Measurements from ENCODE around the gene WDR33. TPM values are rescaled to one million over a fixed set of nuclear protein-coding genes. Genes with fewer than 3 reads are reported as not detected.
A peak's percentile ranks its signal among the peaks of the same experiment; 100 is the strongest.
"Not testable (repeated sequence)": the region's sequence is repeated elsewhere in the genome, so short reads cannot be mapped to it uniquely, and the experiment has no call there.

Gene WDR33
- 10 to 100 TPM; 70.8 to 80.5 TPM for total RNA-seq

DNA sequence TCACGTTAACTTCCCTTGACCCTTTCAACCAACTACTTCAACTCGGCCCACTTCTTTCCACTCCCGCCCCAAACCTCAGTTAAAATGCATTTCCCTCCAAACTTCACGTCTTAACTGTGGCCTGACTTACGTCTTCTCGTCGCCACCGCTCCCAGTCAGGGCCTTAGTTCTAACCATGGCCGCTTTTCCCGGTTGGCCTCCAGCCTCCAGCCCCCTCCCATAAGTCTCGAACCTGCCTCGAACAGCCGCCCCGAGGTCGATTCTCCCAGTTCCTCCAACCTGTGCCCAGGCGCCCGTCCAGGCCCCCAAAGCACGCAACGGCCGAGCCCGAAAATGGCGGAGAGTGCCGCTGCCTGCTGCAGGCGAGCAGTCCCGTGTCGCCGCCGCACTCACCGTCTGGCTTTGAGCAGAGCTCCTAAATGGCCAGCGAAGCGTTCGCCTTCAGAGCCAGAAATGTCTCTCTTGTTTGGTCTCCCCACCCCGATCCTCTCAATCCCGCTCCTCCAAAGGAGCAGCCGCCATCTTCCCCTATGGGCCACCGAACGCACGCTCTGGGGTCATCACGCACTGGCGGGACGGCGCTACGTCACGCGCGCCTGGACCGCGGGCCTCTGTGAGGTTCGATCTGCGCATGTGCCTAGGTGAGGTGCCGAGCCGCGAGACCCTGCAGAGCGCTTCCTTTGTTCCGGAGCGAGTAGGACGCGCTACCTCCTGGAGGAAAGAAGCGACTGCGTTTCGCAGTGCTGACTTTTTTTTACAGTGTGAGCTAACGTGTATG is at the start of gene WDR33:
Gene WDR33 (minus strand): TSS at position 553 of the 778 bp plus-strand sequence. CDS start 40,190 bp downstream, outside the sequence.
- peak within 1 kb of the TSS; percentile 99 to 100 for H3K27ac Mint-ChIP-seq
- no peaks in the 10 kb centered on the region for H3K9me3 Mint-ChIP-seq
- ATAC-seq: peak; percentile 99
- DNase-seq (ENCODE audit: low spot score in 2 of 2): peak; percentile 93 to 95
- peaks cover 16 to 18% of the 10 kb centered on the region in 2 donors for H3K36me3 Mint-ChIP-seq

DNA sequence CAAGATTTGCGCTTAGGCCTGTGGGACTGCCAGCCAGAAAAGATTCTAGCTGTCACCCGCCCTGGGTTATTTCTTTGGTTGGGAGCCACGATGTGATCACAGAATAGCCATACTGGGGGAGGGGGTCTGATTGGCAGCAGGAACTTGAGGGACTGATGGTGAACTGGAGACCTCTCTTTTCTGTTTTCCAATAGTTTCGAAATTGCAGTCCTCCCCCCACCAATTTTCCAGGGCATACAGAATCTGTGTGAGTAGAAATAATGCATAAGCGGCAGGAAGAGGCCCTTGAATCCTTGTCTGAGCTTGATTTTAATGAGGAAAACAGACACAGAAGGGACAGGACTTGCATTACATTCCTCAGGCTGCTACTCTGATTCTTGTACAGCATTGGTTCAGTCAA is 49.2 kb upstream of the WDR33 start:
- Mint-ChIP-seq H3K9me3 (no peaks in the 10 kb centered on the region), H3K27ac (peak overlapping the region in 1 of 2 donors; percentile 22), H3K36me3 (peaks cover 13 to 29% of the 10 kb centered on the region in 2 donors)
- ATAC-seq (no peak), DNase-seq (ENCODE audit: low spot score in 2 of 2) (no peak)

DNA sequence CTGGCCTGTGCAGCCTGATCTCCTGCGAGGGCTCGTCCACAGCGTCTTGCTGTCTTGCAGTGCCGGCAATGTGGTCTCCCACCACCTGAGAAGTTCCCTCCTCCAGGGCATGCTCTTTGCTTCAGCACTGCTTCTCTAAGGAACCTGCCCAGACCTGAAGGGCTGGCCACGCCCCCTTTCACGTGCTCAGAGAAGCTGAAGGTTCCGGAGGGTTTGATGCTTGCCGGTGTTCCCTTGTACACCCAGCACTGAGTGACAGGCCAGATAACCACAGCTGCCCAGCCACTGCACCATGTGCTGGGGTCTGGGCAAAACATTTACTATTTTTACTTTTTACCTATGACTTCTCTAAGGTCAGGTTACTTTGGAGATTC is 48.7 kb upstream of the WDR33 start:
- Mint-ChIP-seq H3K36me3 (peaks cover 13 to 25% of the 10 kb centered on the region in 2 donors), H3K9me3 (no peaks in the 10 kb centered on the region), H3K27ac (peak overlapping the region in 1 of 2 donors; percentile 22)
- ATAC-seq: peak in 1 of 2 donors; percentile 8
- DNase-seq (ENCODE audit: low spot score in 2 of 2): peak in 1 of 2 donors; percentile 52

DNA sequence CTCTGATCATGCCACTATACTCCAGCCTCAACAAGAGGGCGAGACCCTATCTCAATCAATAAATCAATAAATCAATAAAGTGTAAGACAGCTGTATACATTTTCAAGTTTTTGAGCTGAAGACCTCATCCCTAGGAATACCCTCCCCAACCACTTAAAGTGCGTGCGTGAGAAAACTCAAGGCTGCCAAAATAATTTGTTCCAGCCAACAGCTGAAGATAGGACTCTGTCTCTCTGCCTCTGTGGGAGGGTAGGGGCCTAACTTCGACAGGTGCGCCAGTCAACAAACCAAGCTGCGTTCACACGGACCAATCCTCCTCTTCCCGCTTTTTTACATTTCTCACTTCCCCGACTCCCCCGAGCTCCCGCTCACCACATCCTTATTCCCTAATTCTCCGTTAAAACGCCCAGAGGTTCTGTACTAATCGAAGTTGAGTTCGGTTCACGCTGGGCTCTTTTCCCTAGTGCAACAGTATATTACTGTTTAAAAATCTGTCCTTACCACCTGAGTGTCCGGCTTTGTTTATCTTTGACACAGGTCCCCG is 46.4 kb upstream of the WDR33 start:
- ATAC-seq: no peak
- Mint-ChIP-seq H3K27ac (peak overlapping the region; percentile 97 to 98), H3K9me3 (no peaks in the 10 kb centered on the region), H3K36me3 (peaks cover 18 to 20% of the 10 kb centered on the region in 2 donors)
- DNase-seq (ENCODE audit: low spot score in 2 of 2): peak in 1 of 2 donors; percentile 12

DNA sequence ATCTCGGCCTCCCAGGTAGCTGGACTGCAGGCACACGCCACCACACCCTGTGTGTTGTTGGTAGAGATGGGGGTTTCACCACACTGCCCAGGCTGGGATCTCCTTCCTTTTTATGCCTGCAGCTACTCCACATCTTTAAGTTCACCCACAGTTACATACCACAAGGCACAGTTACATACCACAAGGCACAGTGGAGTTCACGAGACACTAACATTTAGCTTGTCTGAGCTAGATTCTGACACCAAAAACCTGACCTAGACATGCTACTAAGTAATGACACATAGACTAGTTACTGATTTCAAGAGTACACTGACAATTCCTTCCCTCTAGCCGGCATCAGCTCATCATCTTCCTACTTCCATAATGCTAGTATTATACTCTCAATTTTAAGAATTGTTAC is 42.7 kb upstream of the WDR33 start:
- ATAC-seq (peak; percentile 14 to 16), DNase-seq (ENCODE audit: low spot score in 2 of 2) (no peak)
- H3K9me3 Mint-ChIP-seq: no peaks in the 10 kb centered on the region
- peak overlapping the region; percentile 29 to 37 for H3K27ac Mint-ChIP-seq
- peaks cover 27 to 44% of the 10 kb centered on the region in 2 donors for H3K36me3 Mint-ChIP-seq

DNA sequence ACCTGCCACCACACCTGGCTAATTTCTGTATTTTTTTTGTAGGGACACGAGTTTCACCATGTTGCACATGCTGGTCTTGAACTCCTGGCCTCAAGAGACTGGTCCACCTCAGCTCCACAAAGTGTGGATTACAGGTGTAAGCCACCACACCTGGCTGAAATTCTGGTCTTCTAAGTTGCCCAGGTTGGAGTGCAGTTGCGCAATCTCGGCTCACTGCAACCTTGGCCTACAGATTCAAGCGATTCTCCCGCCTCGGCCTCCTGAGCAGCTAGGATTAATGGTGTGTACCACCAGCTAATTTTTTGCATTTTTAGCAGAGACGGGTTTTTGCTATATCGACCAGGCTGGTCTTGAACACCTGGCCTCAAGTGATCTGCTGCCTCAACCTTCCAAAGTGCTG is 41.4 kb upstream of the WDR33 start:
- Mint-ChIP-seq H3K27ac (no peak overlapping the region), H3K9me3 (no peaks in the 10 kb centered on the region), H3K36me3 (peaks cover 23 to 52% of the 10 kb centered on the region in 2 donors)
- no peak for DNase-seq (ENCODE audit: low spot score in 2 of 2)
- ATAC-seq: no peak

DNA sequence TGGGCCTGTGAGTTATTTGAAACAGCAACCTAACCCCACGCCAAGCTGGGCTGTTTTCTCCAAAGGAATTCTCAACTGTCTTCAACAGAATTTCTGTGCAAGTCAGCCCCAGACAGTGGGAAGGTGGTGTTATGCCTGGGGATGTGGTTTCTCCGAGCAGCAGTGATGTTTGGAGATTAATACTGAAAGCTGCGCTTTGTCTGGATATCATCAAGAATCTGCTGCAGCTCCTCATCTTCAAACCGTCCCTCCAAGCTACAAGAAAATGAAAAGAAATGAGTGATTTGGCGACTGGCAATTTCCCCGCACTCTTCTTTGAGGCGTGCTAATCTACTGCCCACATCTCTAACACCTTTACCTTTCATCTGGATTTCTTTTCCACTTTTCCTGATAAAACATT is 37.0 kb upstream of the WDR33 start:
- DNase-seq (ENCODE audit: low spot score in 2 of 2) (no peak), ATAC-seq (peak; percentile 70 to 88)
- no peaks in the 10 kb centered on the region for H3K9me3 Mint-ChIP-seq
- H3K27ac Mint-ChIP-seq: peak overlapping the region in 1 of 2 donors; percentile 79
- H3K36me3 Mint-ChIP-seq: peaks cover 12 to 67% of the 10 kb centered on the region in 2 donors

DNA sequence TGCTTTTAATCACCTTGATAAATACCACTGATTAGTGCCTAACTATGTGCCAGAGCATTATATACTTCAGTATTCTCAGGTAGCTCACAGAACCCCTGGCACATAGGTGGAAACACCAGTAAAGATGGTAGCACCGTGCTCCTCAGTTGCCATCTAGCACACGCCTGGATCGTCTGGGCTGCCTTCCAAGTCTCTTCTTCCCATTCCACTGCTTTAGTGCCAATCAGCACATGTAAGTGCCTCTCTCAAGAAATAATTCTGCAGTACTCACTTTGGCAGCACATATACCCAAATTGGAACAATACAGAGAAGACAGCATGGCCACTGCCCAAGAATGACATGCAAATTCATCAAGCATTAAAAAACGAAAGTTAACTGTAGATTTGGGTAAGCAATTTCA is 34.0 kb upstream of the WDR33 start:
- Mint-ChIP-seq H3K9me3 (no peaks in the 10 kb centered on the region), H3K36me3 (peaks cover 12 to 49% of the 10 kb centered on the region in 2 donors)
- ATAC-seq: no peak

DNA sequence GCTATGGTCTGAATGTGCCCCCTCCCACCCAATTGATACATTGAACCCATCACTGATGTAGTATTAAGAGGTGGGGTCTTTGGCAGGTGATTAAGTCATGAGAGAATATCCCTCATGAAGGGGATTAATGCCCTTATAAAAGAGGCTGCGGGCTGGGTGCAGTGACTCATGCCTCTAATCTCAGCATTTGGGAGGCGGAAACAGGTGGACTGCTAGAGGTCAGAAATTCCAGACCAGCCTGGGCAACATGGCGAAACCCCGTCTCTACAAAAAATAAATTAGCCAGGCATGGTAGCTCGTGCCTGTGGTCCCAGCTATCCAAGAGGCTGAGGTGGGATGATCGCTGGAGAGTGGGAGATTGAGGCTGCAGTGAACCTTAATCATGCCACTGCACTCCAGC is 32.7 kb upstream of the WDR33 start:
- peaks cover 5 to 36% of the 10 kb centered on the region in 2 donors for H3K36me3 Mint-ChIP-seq
- no peak for DNase-seq (ENCODE audit: low spot score in 2 of 2)
- no peak for ATAC-seq
- no peaks in the 10 kb centered on the region for H3K9me3 Mint-ChIP-seq
- no peak overlapping the region for H3K27ac Mint-ChIP-seq

More for the DNA sequence above, 34.0 kb upstream of the WDR33 start:
- DNase-seq (ENCODE audit: low spot score in 2 of 2): no peak
- H3K27ac Mint-ChIP-seq: no peak overlapping the region

DNA sequence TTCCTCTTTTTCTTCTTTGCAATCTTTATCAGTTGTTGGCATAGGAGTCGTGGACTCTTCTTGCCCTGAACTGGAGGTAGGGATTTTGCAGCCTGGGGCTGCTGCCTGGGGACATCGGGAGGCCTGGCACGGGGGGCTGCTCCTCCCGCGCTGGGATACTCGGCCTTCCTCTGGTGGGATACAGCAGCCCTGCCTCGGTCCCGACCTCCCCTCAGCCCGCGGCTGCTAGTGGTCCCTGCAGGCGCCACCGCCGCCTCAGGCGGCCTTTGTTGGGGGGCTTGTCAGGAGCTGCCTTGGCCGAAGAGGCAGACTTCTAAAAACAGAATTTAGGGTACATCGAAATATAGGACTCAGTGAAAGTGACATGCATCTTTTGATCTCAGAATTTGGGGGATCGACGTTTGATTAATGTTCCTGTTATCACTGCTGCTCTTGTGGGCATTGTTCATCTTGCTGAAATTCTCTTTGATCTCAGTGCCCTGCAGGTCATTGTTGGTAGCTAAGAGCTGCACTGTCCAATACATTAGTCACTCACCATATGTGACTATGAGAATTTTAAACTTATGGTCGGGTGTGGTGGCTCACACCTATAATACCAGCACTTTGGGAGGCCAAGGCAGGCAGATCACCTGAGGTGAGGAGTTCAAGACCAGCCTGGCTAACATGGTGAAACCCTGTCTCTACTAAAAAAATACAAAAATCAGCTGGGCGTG is 30.7 kb upstream of the WDR33 start:
- Mint-ChIP-seq H3K9me3 (no peaks in the 10 kb centered on the region), H3K27ac (no peak overlapping the region), H3K36me3 (peaks cover under 1 to 16% of the 10 kb centered on the region in 2 donors)
- ATAC-seq (peak in 1 of 2 donors; percentile 33), DNase-seq (ENCODE audit: low spot score in 2 of 2) (no peak)

DNA sequence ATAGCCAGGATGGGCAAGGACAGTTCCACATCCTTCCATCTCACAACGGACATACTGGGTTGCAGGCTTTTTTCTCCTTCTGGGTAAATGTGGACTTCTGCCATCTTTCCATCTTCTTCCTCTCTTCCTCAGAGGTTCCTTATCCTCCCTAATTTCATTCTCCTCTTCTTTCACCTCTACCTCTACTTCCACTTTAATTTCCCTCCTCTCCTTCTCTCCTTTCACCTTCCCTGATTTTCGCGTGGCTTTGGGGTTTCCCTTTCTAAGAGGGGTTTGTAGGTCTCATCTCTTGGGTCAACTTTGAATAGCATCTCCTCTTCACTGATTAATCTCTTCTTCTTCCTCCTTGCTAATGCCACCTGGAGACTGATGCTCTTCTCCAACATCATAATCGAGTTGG is 29.9 kb upstream of the WDR33 start:
- DNase-seq (ENCODE audit: low spot score in 2 of 2) (no peak), ATAC-seq (no peak)
- peaks cover 0 to 12% of the 10 kb centered on the region in 2 donors for H3K36me3 Mint-ChIP-seq
- H3K9me3 Mint-ChIP-seq: no peaks in the 10 kb centered on the region
- no peak overlapping the region for H3K27ac Mint-ChIP-seq

DNA sequence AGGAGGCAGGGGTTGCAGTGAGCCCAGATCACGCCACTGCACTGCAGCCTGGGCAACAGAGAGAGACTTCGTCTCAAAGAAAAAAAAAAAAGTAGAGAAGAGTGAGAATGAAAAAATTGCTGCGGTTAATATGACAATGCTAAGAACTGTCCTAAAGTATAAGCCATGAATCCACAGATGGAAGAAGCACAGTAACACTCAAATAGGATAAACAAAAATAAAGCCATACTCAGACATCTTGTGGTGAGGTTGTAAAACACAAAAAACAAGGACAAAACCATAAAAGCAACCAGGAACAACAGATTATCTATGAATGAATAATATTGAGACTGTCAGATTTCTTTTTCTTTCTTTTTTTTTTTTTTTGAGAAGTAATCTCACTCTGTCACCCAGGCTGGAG is 24.0 kb upstream of the WDR33 start:
- ATAC-seq: peak in 1 of 2 donors; percentile 27
- H3K9me3 Mint-ChIP-seq: no peaks in the 10 kb centered on the region
- no peak for DNase-seq (ENCODE audit: low spot score in 2 of 2)
- no peaks in the 10 kb centered on the region for H3K36me3 Mint-ChIP-seq
- no peak overlapping the region for H3K27ac Mint-ChIP-seq

DNA sequence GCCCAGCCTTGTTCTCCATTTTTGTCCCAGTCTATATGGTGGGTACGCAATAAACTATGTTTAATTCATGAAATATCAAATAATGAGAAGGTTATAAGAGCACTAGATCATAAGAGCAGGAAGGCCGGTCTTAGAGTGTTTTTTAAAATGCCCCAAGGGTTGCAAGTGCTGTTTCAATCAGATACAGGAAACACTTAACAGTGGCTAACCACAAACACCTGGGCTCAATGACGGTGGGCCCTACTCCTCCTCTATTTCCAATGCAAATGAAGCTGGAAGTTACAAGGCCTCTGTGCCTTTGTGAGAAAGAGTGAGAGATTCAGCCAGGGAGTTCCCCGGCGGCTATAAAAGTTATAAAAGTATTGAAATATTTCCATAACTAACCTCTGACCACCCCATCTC is 18.9 kb upstream of the WDR33 start:
- H3K27ac Mint-ChIP-seq: peak overlapping the region; percentile 90 to 96
- peak; percentile 98 to 99 for ATAC-seq
- H3K9me3 Mint-ChIP-seq: peaks cover 8 to 24% of the 10 kb centered on the region in 2 donors
- peaks cover 5 to 37% of the 10 kb centered on the region in 2 donors for H3K36me3 Mint-ChIP-seq
- peak; percentile 54 to 75 for DNase-seq (ENCODE audit: low spot score in 2 of 2)

DNA sequence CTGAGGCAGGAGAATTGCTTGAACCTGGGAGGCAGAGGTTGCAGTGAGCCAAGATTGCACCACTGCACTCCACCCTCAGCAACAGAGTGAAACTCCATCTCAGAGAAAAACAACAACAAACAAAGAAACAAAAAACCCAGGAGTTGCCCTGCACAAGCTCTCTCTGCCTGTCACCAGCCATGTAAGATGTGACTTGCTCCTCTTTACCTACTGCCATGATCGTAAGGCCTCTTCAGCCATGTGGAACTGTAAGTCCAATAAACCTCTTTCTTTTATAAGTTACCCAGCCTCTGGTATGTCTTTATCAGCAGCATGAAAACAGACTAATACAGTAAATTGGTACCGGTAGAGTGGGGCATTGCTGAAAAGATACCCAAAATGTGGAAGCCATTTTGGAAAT is 15.7 kb upstream of the WDR33 start:
- Mint-ChIP-seq H3K36me3 (peaks cover 12 to 44% of the 10 kb centered on the region in 2 donors), H3K9me3 (peaks cover 8 to 30% of the 10 kb centered on the region in 2 donors)
- not testable (repeated sequence) for H3K27ac Mint-ChIP-seq; DNase-seq (ENCODE audit: low spot score in 2 of 2); ATAC-seq

DNA sequence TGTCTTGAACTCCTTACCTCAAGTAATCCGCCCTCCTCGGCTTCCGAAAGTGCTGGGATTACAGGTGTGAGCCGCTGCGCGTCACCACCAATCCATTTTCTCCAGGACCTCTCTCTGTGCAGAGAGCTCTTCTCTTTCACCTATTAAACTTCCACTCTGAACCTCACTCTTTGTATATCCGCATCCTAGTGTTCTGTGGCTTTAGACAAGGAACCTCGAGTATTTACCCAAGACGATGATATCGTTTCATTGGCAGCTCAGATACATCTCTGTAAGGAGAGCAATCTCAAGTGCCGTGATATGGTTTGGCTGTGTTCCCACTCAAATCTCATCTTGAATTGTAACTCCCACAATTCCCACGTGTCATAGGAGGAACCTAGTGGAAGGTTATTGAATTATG is 15.1 kb upstream of the WDR33 start:
- DNase-seq (ENCODE audit: low spot score in 2 of 2) (no peak), ATAC-seq (no peak)
- Mint-ChIP-seq H3K36me3 (peaks cover 13 to 47% of the 10 kb centered on the region in 2 donors), H3K9me3 (peaks cover 8 to 34% of the 10 kb centered on the region in 2 donors), H3K27ac (no peak overlapping the region)

DNA sequence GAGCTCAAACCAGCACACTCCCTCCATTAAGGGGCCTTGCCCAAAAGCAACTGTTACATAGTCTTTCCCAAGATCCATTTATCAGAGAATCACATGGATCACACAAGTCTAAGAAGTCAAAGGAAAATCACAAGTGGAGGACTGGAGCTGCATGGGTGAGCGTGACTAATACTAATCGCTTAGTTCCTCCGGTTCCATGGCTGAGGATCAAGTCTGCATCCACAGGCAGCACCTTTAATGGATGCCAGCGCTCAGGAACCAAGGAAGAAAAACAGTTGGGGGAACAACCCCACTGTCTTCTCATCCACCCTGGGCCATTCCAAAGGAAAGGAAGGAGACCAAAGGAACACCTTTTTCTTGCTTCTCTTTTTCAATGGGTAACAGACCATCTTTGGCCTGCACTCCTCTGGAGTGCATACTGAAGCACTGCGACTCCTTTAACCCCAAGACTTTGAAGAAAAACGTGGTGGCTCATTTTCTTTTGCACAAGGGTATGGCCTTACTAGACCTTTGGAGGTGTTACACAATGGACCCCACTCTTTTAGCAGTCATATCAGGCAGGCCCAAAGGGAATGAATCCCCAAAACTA is 9.2 kb upstream of the WDR33 start:
- no peak for ATAC-seq
- Mint-ChIP-seq H3K36me3 (peaks cover 33 to 35% of the 10 kb centered on the region in 2 donors), H3K9me3 (peaks cover 5 to 32% of the 10 kb centered on the region in 2 donors), H3K27ac (no peak overlapping the region)
- no peak for DNase-seq (ENCODE audit: low spot score in 2 of 2)

Data from activated naive CD4-positive, alpha-beta T cell treated with anti-CD3 and anti-CD28 coated beads, Interleukin-2, amount 50 U/mL, for 72 hours (primary cell).